VCaP (cell line): ENCODE measurements around the gene SPRED1.
"Not testable (repeated sequence)": the region's sequence is repeated elsewhere in the genome, so short reads cannot be mapped to it uniquely, and the experiment has no call there.

Experiments
- H3K27ac ChIP-seq: fragments of 450-650 bp; 2 replicates; pipeline ENCODE4 v1.5.1; 2017
- TF ChIP-seq, protein P1 (sequence below): fragments of 450-650 bp; conservative IDR thresholded peaks from 2 replicates; pipeline ENCODE4 v1.5.1; 2017; ENCODE audit warnings: mild to moderate bottlenecking, moderate library complexity

SPRED1 gene

DNA sequence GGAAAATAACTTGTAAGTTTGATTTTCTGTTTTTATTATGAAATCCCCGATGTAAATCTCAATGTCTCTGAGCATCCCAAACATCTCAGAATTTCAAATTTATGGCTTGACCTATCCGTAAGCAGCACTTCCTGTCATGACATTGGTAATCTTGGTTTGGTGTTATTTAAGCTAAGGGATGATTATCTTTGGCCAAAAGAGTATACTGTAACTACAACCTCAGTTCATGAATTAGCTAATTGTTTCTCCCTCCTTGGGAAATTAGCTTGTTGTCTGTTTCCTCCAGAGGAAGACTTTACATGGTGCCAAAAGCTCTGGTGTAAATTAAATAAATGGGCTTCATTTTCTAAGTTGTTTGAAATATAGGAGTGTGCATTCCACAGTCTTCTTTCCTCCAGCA is 28.1 kb upstream of the SPRED1 start:
- TF ChIP-seq, protein P1, sequence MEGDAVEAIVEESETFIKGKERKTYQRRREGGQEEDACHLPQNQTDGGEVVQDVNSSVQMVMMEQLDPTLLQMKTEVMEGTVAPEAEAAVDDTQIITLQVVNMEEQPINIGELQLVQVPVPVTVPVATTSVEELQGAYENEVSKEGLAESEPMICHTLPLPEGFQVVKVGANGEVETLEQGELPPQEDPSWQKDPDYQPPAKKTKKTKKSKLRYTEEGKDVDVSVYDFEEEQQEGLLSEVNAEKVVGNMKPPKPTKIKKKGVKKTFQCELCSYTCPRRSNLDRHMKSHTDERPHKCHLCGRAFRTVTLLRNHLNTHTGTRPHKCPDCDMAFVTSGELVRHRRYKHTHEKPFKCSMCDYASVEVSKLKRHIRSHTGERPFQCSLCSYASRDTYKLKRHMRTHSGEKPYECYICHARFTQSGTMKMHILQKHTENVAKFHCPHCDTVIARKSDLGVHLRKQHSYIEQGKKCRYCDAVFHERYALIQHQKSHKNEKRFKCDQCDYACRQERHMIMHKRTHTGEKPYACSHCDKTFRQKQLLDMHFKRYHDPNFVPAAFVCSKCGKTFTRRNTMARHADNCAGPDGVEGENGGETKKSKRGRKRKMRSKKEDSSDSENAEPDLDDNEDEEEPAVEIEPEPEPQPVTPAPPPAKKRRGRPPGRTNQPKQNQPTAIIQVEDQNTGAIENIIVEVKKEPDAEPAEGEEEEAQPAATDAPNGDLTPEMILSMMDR, result no peak
- H3K27ac ChIP-seq, result no peak overlapping the region

DNA sequence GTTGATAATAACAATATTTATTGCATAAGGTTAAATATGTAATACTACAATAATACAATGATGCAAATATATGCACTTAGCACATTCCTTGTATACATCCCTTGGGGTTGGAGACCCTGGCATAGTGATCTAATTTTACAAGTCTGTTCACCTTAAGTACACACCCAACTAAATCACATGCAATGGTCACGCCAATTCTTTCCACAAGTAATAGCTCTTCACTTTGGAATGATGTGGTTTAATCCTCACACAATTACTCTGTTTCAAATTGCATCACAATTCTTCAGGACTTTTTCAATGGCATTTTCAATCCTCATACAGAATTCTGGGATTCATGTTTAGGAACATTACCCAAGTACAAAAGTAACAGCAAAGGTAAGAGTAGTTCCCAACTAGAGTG is 27.3 kb upstream of the SPRED1 start:
- H3K27ac ChIP-seq, result no peak overlapping the region
- TF ChIP-seq, protein P1, result no peak

DNA sequence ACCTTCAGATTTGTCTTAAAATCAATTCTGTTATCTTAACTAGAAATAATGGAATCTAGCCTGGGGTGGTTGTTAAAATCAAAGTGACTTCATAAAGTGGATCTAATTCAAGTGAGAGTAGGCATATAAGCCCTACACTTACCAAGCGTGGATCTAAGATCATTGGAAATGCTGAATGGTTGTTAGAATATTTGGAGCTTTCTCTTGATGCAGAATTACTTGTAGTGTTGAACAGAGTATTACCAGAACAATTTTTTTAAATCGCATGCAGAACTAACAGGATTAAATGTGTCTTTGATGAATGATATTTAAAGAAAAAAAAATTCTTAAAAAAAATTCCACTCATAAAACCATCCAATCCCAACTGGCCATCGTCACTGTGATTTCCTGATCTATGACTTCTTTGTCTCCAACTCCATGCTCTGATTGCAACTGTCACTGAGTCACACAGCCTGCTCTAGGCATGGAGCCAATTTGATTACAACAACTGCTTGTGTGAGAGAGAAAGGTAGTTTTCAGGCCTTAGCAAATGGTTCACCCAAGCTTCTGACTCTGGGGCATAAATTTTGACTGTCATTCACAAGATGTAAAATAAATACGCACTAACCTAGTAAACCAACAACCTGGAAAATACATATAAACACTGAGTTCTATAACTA is 25.9 kb upstream of the SPRED1 start:
- no peak overlapping the region for H3K27ac ChIP-seq
- TF ChIP-seq, protein P1, result no peak

DNA sequence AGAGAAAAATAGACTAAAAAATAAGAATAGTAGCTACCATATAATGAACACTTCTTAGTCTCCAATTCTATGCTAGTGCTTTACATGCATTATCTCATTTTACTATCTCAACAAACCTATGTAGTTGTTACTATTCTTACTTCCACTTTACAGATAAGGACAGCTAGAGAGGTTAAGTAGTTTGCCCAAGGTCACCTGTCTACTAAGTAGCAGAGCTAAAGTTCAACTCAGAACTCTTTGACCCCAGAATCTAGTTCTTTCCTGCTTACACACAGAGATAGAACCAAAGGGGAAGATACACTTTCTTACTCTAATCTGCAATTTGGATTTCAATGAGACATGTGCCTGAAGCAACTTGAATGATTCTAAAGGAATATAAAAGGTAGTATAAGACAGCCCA is 24.7 kb upstream of the SPRED1 start:
- H3K27ac ChIP-seq, result no peak overlapping the region
- TF ChIP-seq, protein P1, result no peak

DNA sequence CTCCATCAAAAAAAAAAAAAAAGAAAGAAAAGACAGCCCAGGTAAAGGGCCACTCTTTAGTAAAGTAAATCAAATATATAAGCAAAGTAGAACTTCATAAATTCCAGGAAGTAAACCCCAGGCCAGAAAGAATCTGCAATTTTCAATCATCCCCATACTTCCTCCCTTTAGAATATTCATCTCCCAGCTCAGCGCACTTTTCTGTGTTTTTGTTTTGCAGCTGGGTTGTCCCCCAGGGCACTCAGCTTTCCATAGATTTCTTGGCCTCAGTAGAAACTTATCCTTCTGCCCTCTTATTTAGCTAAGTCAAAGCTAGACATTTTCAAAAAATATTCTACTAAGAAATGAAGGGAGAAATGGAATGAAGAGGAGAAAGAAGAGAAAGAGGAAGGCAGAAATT is 24.0 kb upstream of the SPRED1 start:
- TF ChIP-seq, protein P1, result no peak
- H3K27ac ChIP-seq, result no peak overlapping the region

DNA sequence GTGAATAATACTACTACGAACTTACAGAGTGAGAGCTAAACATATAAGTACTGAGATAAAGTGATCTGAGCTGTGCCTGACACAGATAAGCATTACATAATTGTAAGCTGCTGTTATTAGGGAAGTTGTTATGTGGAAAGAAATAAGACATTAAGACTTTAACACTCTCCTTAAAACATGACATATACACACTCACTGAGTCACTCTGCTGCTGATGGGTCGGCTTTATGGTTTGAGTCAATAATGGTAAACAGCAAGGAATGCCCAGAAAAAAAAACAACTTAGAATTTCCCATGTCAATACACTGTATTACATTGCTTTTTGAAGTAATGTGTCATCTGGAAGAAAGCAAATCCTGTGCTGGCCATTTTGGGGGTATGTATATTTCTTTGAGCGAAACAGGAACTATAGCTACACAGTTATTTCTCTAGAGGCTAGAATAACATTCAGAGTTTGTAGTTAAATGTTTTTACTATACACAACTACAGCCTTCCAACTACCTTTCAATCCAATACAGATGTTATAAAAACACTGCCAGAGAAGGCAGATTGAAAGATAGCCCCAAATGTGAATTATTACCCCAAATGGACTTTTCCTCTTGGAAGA is 22.8 kb upstream of the SPRED1 start:
- H3K27ac ChIP-seq, result no peak overlapping the region
- TF ChIP-seq, protein P1, result no peak

DNA sequence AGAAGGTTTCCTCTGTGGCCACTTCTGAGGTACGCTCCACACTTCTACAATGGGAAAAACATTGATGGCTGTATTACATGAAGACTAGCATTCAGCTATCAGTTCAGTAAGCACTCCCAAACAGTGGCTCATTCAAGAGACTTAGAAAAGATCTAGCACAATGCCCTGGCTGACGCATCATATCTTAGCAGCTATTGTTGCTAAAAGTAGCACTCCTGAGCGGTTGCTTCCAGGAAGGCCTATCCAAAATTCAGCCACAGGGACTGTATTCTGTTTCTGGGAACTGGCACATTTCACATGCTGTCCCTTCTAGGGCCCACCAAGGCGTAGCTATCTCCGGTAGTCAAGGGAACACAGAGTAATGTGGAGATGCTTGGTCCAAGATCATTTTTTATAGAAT is 21.2 kb upstream of the SPRED1 start:
- H3K27ac ChIP-seq, result no peak overlapping the region
- TF ChIP-seq, protein P1, result no peak

DNA sequence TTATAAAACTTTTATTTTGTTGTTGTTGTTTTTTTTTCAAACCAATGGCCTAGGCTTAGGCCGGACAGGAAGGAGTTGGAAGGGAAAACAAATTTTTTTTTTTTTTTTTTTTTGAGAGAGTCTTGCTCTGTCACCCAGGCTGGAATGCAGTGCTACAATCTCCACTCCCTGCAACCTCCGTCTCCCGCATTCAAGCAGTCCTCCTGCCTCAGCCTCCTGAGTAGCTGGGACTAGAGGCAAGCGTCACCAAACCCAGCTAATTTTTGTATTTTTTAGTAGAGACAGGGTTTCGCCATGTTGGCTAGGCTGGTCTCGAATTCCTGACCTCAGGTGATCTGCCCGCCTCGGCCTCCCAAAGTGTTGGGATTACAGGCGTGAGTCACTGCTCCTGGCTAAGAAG is 15.6 kb upstream of the SPRED1 start:
- not testable (repeated sequence) for H3K27ac ChIP-seq
